ENCODE results near the gene PCDH1. TPM values are rescaled to one million over a fixed set of nuclear protein-coding genes. Genes with fewer than 3 reads are reported as not detected.

PCDH1 gene
- total RNA-seq, 2 experiments from 2014 or later = not detected

DNA sequence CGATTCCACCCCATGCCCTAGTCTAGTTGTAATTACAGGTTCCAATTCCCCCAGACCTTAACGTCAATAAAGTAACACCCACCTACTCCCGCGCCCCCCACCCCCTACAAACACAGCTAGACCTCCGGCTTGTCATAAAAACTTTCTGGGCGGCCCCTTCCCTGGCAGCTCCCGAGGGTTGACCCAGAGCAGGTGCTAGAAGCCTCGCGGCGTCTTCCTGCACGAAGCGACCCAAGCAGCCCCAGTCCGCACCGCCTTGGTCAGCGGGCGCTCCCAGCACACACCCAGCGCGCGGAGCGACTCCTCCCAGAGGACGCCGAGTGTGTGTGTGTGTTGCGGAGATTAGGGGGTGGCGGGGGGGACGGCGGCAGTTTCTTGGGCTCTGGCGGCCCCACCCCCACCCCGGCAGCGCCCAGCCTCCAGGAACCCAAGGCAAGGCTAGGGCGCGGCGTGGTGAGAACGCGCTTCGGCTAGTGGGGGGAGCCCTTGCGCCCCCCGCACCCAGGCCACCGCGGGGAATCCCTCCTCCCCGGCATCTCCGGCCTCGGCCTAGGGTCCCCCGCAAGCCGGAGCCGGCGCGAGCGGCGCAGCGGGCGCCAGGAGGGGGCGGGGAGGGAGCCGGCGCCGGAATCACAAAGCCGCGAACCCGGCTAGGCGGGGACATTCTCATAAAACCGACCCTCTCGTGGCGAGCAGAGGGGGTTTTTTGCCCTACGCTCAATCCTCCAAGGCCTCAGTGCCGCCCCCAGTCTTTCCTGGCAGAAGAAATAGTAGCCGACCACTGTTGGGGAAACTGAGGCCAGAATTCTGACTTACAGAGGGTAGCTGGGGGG is 2.2 kb downstream of the PCDH1 start:
- H3K27ac Mint-ChIP-seq = no peak overlapping the region
- peak overlapping the region; percentile 12 for H3K4me3 Mint-ChIP-seq
- H3K36me3 Mint-ChIP-seq = no peaks in the 10 kb centered on the region
- H3K9me3 Mint-ChIP-seq = no peaks in the 10 kb centered on the region
- DNase-seq = peak; percentile 35
- H3K4me1 Mint-ChIP-seq = peaks cover 20% of the 10 kb centered on the region
- ATAC-seq (ENCODE audit: low read depth) = no peak
- peaks cover 81% of the 10 kb centered on the region for H3K27me3 Mint-ChIP-seq
- POLR2A ChIA-PET = interaction anchor here (1.5 kb wide), 1 partner anchor 26 kb away, joined by 6 read pairs; no protein-coding TSS in a partner anchor

DNA sequence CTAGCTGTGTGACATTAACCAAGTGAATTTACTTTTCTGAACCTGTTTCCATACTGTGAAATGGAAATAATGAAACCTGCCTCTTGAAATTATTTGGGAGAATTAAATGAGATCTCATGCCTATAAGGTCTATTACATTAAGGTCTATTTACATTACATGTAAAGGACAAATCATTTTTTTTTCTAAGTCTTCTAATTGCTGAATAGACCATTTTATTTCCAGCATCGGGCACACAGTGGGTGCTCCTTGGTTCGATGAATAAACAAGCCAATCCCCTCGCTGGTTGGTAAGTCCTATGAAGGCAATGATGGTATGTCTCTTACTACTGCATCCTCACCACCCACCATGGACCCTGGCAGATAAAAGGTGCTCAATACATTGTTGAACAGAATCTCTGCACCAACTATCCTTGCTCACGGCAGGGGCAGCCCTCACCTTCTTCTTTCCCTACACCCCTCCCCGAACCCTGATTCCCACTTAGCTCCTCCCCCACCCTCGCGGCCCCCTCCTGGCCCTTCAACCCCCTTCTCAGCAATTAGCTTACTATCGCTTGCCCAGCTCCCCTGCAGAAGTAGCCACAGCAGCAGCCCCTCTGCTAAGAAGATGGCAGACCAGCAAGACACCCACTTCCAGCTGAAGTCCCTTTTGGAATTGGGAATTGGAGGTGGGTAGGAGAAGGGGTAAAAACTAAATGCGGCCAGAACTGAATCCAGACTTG is 3.0 kb downstream of the PCDH1 start:
- Mint-ChIP-seq H3K36me3 (no peaks in the 10 kb centered on the region), H3K4me3 (peak overlapping the region; percentile 12), H3K27me3 (peaks cover 81% of the 10 kb centered on the region), H3K9me3 (no peaks in the 10 kb centered on the region), H3K4me1 (peaks cover 24% of the 10 kb centered on the region), H3K27ac (no peak overlapping the region)
- no peak for ATAC-seq (ENCODE audit: low read depth)
- DNase-seq = peak; percentile 21
- POLR2A ChIA-PET = interaction anchor here (1.5 kb wide), 1 partner anchor 25 kb away, joined by 6 read pairs; no protein-coding TSS in a partner anchor

DNA sequence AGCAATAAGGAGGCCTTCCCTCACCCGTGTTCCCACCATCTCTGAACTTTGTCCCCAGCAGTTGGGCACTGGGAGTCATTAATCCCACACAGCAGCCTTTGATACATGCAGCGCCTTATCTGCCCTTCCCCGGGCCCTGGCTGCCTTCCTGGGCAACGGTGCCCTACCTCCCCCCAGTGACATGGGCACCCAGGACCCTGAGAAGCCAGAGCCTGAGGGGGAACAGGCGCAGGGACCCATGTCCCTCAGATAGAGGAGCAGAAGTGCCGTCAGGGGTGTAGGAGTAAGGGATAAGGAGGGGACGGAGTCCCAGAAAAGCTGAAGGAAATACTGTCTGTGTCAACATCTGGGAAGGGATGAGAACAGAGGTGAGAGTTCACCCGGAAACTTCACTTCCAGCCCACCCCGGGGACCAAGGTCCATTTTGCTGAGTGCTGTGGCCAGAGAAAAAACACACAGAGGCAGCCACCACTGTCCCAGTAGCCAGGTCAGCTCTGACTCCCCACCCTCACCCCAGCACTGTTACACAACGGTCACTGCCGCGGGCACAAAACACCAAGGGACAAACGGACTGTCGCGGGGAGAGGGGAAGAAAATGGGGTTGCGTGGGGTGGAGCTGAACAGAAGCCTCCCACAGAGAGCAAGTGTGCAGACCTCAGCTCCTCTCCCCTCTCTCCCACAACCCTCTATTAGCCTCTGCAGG is 3.8 kb downstream of the PCDH1 start:
- POLR2A ChIA-PET = interaction anchor here (1.5 kb wide), 1 partner anchor 25 kb away, joined by 6 read pairs; no protein-coding TSS in a partner anchor
- H3K9me3 Mint-ChIP-seq = no peaks in the 10 kb centered on the region
- no peak overlapping the region for H3K4me3 Mint-ChIP-seq
- H3K36me3 Mint-ChIP-seq = no peaks in the 10 kb centered on the region
- peaks cover 22% of the 10 kb centered on the region for H3K4me1 Mint-ChIP-seq
- no peak overlapping the region for H3K27ac Mint-ChIP-seq
- DNase-seq (peak; percentile 21), ATAC-seq (ENCODE audit: low read depth) (no peak)
- peaks cover 76% of the 10 kb centered on the region for H3K27me3 Mint-ChIP-seq

DNA sequence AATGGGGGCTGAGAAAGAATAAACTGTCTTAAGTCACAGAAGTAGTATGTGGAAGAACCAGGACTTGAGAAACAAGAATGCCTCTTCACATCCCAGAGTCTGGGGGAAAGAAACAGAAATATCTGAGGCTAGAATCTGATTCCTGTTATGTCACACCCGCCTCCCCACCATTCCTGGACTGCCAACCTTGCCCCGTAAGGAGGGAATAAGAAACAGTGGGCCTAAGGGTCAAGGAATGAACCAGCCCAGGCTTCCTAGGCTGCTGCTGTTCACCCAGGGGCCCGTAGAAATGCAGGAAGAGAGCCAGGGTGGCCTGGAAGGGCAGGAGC is 4.3 kb downstream of the PCDH1 start:
- Mint-ChIP-seq H3K27me3 (peaks cover 71% of the 10 kb centered on the region), H3K4me3 (no peak overlapping the region), H3K36me3 (no peaks in the 10 kb centered on the region), H3K9me3 (no peaks in the 10 kb centered on the region), H3K27ac (no peak overlapping the region), H3K4me1 (peaks cover 18% of the 10 kb centered on the region)
- POLR2A ChIA-PET = no interaction called here
- DNase-seq (no peak), ATAC-seq (ENCODE audit: low read depth) (no peak)

DNA sequence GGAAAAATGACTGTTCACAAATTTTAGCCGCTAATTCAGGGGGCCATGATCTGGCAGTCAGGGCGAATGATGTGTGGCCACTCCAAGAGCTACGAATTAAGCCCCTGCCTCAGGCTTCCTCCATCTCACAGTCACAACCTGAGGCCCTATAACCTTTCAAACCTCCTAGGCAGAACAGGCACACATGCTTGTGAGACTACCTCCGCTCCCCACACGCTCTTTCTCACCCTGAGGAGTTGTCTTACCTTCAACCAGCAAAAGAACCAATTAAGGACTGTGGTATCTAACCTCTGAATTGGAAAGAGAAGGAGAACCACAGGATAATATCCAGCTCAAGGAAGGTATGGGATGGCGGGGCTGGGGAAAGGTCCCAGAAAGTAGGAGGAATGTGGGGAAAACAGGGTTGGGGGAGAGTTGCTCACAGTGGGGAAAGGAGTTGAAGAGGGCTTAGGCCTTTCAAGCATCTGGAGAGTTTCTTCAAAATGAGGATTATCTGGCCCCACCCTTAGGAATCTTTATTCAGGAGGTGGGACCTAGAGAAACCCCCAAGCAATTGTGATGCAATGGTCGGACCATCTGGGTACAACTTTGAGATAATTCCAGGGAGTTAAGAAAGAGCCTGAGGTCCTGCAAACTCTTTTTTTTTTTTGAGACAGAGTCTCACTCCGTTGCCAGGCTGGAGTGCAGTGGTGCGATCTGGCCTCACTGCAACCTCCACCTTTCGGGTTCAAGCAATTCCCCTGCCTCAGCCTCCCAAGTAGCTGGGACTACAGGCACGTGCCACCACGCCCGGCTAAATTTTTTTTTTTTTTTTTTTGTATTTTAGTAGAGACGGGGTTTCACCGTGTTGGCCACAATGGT is 5.5 kb downstream of the PCDH1 start:
- POLR2A ChIA-PET = no interaction called here
- Mint-ChIP-seq H3K27me3 (peaks cover 62% of the 10 kb centered on the region), H3K27ac (no peak overlapping the region), H3K9me3 (no peaks in the 10 kb centered on the region), H3K36me3 (no peaks in the 10 kb centered on the region), H3K4me3 (no peak overlapping the region), H3K4me1 (peaks cover 16% of the 10 kb centered on the region)
- no peak for DNase-seq
- ATAC-seq (ENCODE audit: low read depth) = no peak

DNA sequence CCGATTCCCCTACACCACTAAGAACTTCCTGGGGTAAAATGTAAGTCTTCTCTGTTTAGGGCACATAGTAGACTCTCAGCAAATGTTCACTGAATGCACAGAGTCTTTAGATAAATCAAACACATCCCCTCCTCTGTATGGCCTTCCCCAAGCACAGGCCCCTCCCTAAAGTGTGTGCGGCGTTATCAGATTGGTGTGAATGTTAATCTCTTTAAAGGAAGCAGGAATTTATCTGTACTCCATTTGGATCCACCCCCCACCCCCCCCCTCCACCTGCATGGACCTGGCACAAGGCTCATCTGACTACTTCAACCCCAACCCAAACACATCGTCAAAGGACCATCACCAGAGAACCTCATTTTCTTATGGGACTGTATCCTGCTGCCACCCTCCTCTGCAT is 6.3 kb downstream of the PCDH1 start:
- Mint-ChIP-seq H3K4me1 (peaks cover 9% of the 10 kb centered on the region), H3K36me3 (no peaks in the 10 kb centered on the region), H3K4me3 (no peak overlapping the region), H3K9me3 (no peaks in the 10 kb centered on the region), H3K27ac (no peak overlapping the region), H3K27me3 (peaks cover 56% of the 10 kb centered on the region)
- no peak for DNase-seq
- POLR2A ChIA-PET = no interaction called here
- no peak for ATAC-seq (ENCODE audit: low read depth)

DNA sequence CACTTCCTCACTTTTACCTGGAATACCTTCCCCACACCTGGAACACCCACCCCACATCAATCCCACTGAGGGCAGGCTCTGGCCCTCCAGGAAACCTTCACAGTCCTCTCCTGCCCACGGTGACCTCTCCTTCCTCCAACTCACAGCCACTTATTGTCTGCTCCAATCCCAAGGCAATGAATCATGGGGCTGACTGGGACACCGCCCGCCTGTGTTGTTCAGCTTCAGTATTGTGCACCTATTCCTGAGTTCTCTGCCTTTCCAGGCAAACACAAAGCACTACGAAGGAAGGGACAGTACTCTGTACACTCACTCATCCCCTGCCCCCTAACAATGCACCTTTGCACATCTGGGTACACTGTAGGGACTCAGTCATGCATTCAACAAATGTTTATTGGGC is 7.3 kb downstream of the PCDH1 start:
- Mint-ChIP-seq H3K9me3 (no peaks in the 10 kb centered on the region), H3K27ac (no peak overlapping the region), H3K36me3 (no peaks in the 10 kb centered on the region), H3K27me3 (peaks cover 52% of the 10 kb centered on the region), H3K4me1 (peaks cover 9% of the 10 kb centered on the region), H3K4me3 (no peak overlapping the region)
- POLR2A ChIA-PET = no interaction called here
- DNase-seq (peak; percentile 3), ATAC-seq (ENCODE audit: low read depth) (no peak)

DNA sequence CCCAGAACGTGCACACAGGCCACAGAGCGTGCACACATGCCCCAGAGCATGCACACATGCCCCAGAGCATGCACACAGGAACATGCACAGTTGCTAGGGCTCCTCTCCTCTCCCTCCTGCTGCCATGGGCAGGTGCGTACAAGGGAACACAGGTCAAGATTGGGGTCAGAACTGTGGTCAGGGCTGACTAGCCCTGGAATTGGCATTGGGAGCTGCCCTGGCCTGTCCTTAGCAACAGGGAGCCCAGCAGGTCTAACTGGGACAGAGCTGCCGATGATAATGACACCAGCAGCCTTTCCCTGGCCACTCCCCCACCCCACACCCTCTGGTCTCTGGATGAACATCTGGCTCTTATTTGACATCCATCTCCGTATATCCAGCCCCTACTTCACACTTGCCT is 8.0 kb downstream of the PCDH1 start:
- Mint-ChIP-seq H3K27me3 (peaks cover 45% of the 10 kb centered on the region), H3K4me3 (no peak overlapping the region), H3K9me3 (no peaks in the 10 kb centered on the region), H3K27ac (no peak overlapping the region), H3K36me3 (no peaks in the 10 kb centered on the region), H3K4me1 (peaks cover 5% of the 10 kb centered on the region)
- POLR2A ChIA-PET = no interaction called here
- ATAC-seq (ENCODE audit: low read depth) (no peak), DNase-seq (peak; percentile 8)

DNA sequence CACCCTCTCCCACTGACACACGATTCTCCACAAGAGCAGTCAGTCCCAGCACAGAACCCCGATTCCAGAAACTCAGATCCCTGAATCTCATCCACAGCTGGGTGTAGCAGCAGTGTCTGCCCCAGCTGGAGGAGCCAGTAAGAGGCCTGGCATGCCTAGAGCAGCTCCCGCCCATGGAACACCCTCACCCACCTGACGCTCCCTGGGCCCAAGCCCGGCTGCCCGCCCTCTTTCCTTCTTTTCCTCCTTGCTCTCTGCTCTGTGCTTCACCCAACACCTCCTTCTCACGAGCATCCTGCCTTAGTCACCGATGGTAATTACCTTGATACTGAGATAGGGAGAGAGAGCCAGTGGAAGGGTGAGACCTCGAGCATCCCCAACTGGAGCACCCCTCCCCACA is 8.7 kb downstream of the PCDH1 start:
- Mint-ChIP-seq H3K9me3 (no peaks in the 10 kb centered on the region), H3K4me3 (no peak overlapping the region), H3K36me3 (no peaks in the 10 kb centered on the region), H3K27me3 (peaks cover 38% of the 10 kb centered on the region), H3K4me1 (peaks cover 5% of the 10 kb centered on the region), H3K27ac (no peak overlapping the region)
- ATAC-seq (ENCODE audit: low read depth) = no peak
- POLR2A ChIA-PET = no interaction called here
- no peak for DNase-seq

DNA sequence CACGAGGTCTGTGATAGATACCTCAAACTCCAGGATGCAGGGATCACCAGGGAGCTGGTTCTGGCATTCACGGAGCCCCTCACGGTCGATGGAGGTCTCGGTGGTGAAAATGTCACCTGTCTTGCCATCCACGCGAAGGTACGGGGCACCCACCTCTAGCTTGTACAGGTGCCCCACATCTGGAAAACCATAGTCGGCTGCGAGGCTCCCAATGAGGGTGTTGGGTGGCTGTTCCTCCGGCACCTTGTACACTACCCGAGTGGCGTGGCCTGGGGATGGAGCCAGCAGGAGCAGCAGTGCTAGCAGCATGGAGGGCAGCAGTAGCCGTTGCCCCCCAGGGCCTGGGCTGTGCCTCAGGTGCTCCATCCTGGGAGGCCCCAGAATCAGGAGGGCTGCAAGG is 9.2 kb downstream of the PCDH1 start:
- DNase-seq (peak; percentile 15), ATAC-seq (ENCODE audit: low read depth) (no peak)
- Mint-ChIP-seq H3K4me3 (no peak overlapping the region), H3K27ac (no peak overlapping the region), H3K9me3 (no peaks in the 10 kb centered on the region), H3K4me1 (peaks cover 5% of the 10 kb centered on the region), H3K27me3 (peaks cover 33% of the 10 kb centered on the region), H3K36me3 (no peaks in the 10 kb centered on the region)
- POLR2A ChIA-PET = no interaction called here

DNA sequence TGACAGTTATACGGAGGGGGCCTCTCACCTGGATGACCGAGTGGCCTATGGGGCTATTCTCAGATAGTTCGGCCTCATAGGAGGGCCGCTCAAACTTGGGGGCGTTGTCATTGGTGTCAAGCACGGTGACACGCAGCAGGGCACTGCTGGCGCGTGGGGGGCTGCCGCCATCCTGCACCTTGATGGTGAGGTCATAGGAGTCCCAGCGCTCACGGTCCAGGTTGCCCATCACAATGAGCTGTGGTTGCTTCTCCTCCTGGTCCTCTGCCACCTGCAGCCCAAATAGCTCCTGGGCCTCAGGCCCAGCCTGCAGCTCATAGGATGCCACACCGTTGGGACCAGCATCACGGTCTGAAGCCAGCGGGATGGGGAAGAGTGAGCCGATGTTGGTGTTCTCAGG is 9.7 kb downstream of the PCDH1 start:
- Mint-ChIP-seq H3K27me3 (peaks cover 28% of the 10 kb centered on the region), H3K36me3 (no peaks in the 10 kb centered on the region), H3K27ac (no peak overlapping the region), H3K9me3 (no peaks in the 10 kb centered on the region), H3K4me1 (peaks cover 5% of the 10 kb centered on the region), H3K4me3 (no peak overlapping the region)
- no peak for ATAC-seq (ENCODE audit: low read depth)
- peak; percentile 20 for DNase-seq
- POLR2A ChIA-PET = interaction anchor here (0.6 kb wide), 1 partner anchor 147 kb away, joined by 6 read pairs; no protein-coding TSS in a partner anchor

DNA sequence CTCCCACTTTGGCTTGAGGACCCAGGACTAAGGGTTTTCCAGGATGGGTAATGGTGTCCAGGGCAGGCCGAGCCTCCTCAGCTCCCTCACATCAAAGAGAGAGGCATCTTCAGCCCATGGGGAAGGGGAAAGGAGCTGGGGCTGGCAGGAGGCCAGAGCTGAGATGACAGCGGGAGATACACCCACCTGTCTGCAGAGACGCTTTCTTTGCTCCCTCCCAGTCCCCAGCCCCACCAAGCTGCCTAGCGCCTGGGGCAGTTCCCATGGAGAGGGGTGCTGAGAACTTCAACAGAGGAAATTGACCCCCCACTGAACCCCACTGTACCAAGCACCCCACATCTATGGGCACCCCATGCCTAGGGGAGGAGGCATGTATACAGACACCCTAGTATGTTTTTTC is 10.6 kb downstream of the PCDH1 start:
- Mint-ChIP-seq H3K4me3 (no peak overlapping the region), H3K36me3 (no peaks in the 10 kb centered on the region), H3K9me3 (no peaks in the 10 kb centered on the region), H3K27me3 (peaks cover 23% of the 10 kb centered on the region), H3K27ac (no peak overlapping the region), H3K4me1 (peaks cover 5% of the 10 kb centered on the region)
- no peak for DNase-seq
- POLR2A ChIA-PET = interaction anchor here (0.6 to 0.8 kb wide), 2 partner anchors 11 to 146 kb away, joined by 4 to 6 read pairs; partner anchors contain the start of gene PCDH1
- ATAC-seq (ENCODE audit: low read depth) = no peak

DNA sequence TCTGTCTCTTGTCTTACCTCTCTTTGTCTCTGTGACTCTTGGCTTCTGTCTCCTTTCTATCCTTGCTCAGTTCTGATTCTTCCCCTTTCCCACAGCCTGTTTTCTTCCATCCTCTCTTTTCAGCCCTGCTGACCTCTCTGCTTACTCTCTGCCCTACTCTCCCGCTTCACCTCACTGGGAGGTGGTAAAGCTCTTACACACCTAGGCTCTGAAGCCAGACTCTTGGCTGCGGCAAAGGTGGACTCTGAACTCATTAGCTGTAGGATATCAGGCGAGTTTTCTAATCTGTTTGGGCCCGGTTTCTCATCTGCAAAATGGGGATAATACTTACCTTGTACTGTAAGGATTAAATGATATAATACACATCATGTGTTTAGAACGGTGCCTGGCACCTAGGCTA is 11.1 kb downstream of the PCDH1 start:
- no peaks in the 10 kb centered on the region for H3K9me3 Mint-ChIP-seq
- no peak for ATAC-seq (ENCODE audit: low read depth)

More for the DNA sequence above, 11.1 kb downstream of the PCDH1 start:
- Mint-ChIP-seq H3K27me3 (peaks cover 20% of the 10 kb centered on the region), H3K4me1 (peaks cover 5% of the 10 kb centered on the region), H3K27ac (no peak overlapping the region), H3K4me3 (no peak overlapping the region), H3K36me3 (no peaks in the 10 kb centered on the region)
- DNase-seq = no peak
- POLR2A ChIA-PET = interaction anchor here (0.8 kb wide), 1 partner anchor 11 kb away, joined by 4 read pairs; the partner anchor contains the start of gene PCDH1

Data from activated naive CD8-positive, alpha-beta T cell treated with anti-CD3 and anti-CD28 coated beads, Interleukin-2, amount 10 ng/mL, durations not matched to agents 7 days and 5 days (primary cell).